IPS-15b (cell line): Measurements from ENCODE around the gene SPEM2.

Experiments
- H3K27me3 ChIP-seq: one replicate; pipeline ENCODE4 v1.6.1; 2013; ENCODE audit warnings: low read length; ENCODE audit not compliant: control insufficient read depth, insufficient read depth
- H3K36me3 ChIP-seq: one replicate; pipeline ENCODE4 v1.6.1; 2013; ENCODE audit warnings: low read length; ENCODE audit not compliant: control insufficient read depth, insufficient read depth
- H3K4me1 ChIP-seq: one replicate; pipeline ENCODE4 v1.6.1; 2013; ENCODE audit warnings: mild to moderate bottlenecking, low read length; ENCODE audit not compliant: control insufficient read depth, insufficient read depth
- H3K4me3 ChIP-seq: one replicate; pipeline ENCODE4 v1.5.1; 2013; ENCODE audit warnings: low read depth, low read length
- H3K9ac ChIP-seq: one replicate; pipeline ENCODE4 v1.6.1; 2013; ENCODE audit warnings: low read depth, mild to moderate bottlenecking, low read length
- H3K9me3 ChIP-seq: one replicate; pipeline ENCODE4 v1.6.1; 2013; ENCODE audit warnings: mild to moderate bottlenecking, low read length; ENCODE audit not compliant: control insufficient read depth, insufficient read depth

SPEM2 gene

GRCh38 chr17:7405350-7406234, 19.8 kb upstream of the SPEM2 start:
- Histone ChIP-seq H3K9ac (peak overlapping the region; percentile 85), H3K36me3 (peaks cover 23% of the 10 kb centered on the region), H3K4me3 (peak overlapping the region; percentile 88), H3K27me3 (peaks cover 7% of the 10 kb centered on the region), H3K9me3 (no peaks in the 10 kb centered on the region), H3K4me1 (peaks cover 7% of the 10 kb centered on the region)

- Histone ChIP-seq H3K36me3 (peaks cover 23% of the 10 kb centered on the region), H3K27me3 (peaks cover 7% of the 10 kb centered on the region), H3K4me1 (peaks cover 7% of the 10 kb centered on the region), H3K9me3 (no peaks in the 10 kb centered on the region), H3K4me3 (peak overlapping the region; percentile 88), H3K9ac (no peak overlapping the region)
Measured at GRCh38 chr17:7406235-7406825, 19.1 kb upstream of the SPEM2 start.

- H3K9ac ChIP-seq: no peak overlapping the region
- peaks cover 23% of the 10 kb centered on the region for H3K36me3 ChIP-seq
- H3K27me3 ChIP-seq: peaks cover 7% of the 10 kb centered on the region
- H3K4me3 ChIP-seq: peak overlapping the region; percentile 41
- H3K4me1 ChIP-seq: peaks cover 7% of the 10 kb centered on the region
- H3K9me3 ChIP-seq: no peaks in the 10 kb centered on the region
Measured at GRCh38 chr17:7407082-7407481, 18.3 kb upstream of the SPEM2 start.

GRCh38 chr17:7407485-7408251, 17.7 kb upstream of the SPEM2 start, which contains the start of gene NLGN2:
Gene NLGN2, plus strand, starts transcription at chr17:7407845. Its CDS starts 411 bp downstream, at chr17:7408256.
- Histone ChIP-seq H3K9ac (no peak within 1 kb of the TSS), H3K27me3 (peaks cover 7% of the 10 kb centered on the region), H3K36me3 (peaks cover 23% of the 10 kb centered on the region), H3K9me3 (no peaks in the 10 kb centered on the region), H3K4me1 (peaks cover 11% of the 10 kb centered on the region), H3K4me3 (peak within 1 kb of the TSS; percentile 50)

DNA sequence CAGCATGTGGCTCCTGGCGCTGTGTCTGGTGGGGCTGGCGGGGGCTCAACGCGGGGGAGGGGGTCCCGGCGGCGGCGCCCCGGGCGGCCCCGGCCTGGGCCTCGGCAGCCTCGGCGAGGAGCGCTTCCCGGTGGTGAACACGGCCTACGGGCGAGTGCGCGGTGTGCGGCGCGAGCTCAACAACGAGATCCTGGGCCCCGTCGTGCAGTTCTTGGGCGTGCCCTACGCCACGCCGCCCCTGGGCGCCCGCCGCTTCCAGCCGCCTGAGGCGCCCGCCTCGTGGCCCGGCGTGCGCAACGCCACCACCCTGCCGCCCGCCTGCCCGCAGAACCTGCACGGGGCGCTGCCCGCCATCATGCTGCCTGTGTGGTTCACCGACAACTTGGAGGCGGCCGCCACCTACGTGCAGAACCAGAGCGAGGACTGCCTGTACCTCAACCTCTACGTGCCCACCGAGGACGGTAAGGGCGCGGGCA, 17.1 kb upstream of the SPEM2 start:
- Histone ChIP-seq H3K9ac (no peak overlapping the region), H3K4me3 (peak overlapping the region; percentile 50), H3K4me1 (peaks cover 11% of the 10 kb centered on the region), H3K27me3 (peaks cover 7% of the 10 kb centered on the region), H3K9me3 (no peaks in the 10 kb centered on the region), H3K36me3 (peaks cover 23% of the 10 kb centered on the region)

DNA sequence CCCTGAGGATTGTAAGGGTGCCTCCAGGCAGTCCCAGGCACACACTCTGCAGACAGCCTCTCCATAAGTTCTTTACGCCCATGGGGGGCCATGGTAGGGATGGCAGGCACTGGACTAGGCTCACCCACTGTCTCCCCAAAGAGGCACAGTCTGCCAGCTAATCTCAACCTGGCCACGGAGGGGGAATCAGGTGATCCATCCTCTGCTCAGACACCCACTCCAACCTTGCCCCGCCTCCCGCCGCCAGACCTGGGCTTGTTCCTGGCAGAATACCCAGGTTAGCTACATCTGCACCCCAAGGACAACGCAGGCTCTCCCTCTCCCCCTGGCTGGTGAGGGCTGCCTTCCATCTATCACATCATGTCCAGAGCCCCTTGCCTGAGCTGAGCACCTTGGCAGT, 16.6 kb upstream of the SPEM2 start:
- H3K9ac ChIP-seq: no peak overlapping the region
- H3K4me3 ChIP-seq: peak overlapping the region; percentile 50
- peaks cover 7% of the 10 kb centered on the region for H3K27me3 ChIP-seq
- H3K4me1 ChIP-seq: peaks cover 11% of the 10 kb centered on the region
- no peaks in the 10 kb centered on the region for H3K9me3 ChIP-seq
- peaks cover 23% of the 10 kb centered on the region for H3K36me3 ChIP-seq

DNA sequence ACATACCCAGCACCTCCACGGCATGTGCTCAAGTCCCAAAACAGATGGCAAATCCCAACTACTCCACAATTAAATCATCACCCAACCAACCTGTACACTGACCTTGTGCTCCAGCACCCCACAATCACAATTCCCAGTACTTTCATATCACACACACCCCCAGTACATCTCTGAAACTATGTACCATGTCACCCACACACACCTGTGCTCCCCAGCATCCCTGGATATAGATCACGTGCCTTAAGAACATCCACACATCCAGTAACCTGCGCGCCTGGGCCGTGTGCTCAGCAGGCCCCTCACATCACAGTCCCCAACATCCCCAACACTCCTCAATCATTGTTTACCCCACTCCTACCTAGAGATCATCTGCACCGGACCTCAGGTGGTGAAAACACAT, 15.7 kb upstream of the SPEM2 start:
- Histone ChIP-seq H3K4me3 (no peak overlapping the region), H3K4me1 (peaks cover 11% of the 10 kb centered on the region), H3K9me3 (no peaks in the 10 kb centered on the region), H3K27me3 (peaks cover 7% of the 10 kb centered on the region), H3K36me3 (peaks cover 28% of the 10 kb centered on the region), H3K9ac (no peak overlapping the region)

DNA sequence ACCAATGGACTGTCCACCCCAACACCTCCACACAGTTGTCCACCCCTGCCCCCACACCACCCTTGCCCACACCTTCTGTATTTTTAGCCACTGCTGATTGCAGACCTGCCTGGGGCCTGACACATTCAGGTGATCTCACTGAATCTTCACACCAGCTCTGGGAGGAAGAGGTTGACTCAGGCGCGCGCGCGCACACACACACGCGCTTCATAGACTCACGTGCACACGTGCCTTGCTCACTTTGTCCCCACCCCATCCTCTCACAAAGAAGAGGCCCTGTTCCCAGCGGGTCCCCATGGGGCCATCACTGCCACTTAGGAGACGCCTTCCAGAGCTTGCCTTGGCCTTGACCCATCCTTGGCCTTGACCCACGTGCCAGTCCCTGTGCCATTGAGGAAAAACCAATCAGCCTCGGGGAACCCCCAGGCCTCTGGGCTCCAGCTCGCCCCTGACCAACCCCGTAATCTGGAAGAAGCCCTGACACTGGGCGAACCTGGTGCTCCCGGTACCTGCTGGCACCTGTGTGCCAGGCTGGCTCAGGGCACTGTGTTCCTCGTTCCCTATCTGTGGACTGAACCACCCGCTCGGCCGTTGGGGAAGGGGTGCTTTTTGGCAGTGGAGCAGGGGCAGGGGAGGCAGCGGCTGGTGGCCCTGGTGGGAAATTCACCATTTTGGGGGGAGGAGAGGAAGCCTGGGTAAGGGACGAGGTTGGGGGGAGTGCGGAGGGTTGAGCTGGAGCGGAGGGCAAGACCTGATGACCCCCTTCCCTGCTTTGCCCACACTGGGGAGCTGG, 14.6 kb upstream of the SPEM2 start:
- Histone ChIP-seq H3K36me3 (peaks cover 36% of the 10 kb centered on the region), H3K9ac (no peak overlapping the region), H3K9me3 (no peaks in the 10 kb centered on the region), H3K27me3 (peaks cover 7% of the 10 kb centered on the region), H3K4me3 (no peak overlapping the region), H3K4me1 (peaks cover 11% of the 10 kb centered on the region)

GRCh38 chr17:7411427-7411750, 14.0 kb upstream of the SPEM2 start:
- Histone ChIP-seq H3K9ac (no peak overlapping the region), H3K27me3 (peaks cover 7% of the 10 kb centered on the region), H3K36me3 (peaks cover 36% of the 10 kb centered on the region), H3K4me3 (no peak overlapping the region), H3K4me1 (peaks cover 11% of the 10 kb centered on the region), H3K9me3 (no peaks in the 10 kb centered on the region)

DNA sequence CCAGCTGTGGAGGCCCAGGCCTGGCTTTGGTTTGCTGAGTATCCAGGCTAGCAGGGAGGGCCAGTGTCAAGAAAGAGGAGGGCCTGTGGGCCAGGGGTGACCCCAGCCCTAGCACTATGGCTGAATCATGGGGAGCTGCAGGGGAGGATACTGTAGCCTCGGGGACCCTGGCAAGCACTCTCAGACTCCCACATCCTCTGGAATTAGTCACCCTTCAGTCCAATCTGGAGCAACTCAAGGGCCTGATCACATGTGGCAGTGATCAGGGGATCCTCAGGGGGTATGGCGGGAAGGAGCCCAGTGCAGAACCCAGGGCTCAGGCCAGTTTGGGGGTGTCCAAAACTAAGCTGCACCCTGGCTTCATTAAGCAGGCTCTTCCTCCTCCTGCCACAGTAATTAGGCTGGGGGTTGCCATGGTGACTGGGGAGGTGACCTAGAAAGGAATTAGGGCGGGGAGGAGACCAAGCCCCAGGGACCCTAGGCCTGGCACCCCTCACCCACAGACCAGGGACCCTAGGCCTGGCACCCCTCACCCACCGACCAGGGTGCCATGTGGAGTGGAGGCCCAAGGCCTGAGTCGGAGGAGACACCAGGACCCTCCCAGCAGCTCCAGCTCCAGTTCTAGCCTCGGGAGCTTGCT, 11.9 kb upstream of the SPEM2 start:
- Histone ChIP-seq H3K9me3 (no peaks in the 10 kb centered on the region), H3K4me3 (no peak overlapping the region), H3K27me3 (peaks cover 5% of the 10 kb centered on the region), H3K9ac (no peak overlapping the region), H3K4me1 (peaks cover 7% of the 10 kb centered on the region), H3K36me3 (peaks cover 46% of the 10 kb centered on the region)

DNA sequence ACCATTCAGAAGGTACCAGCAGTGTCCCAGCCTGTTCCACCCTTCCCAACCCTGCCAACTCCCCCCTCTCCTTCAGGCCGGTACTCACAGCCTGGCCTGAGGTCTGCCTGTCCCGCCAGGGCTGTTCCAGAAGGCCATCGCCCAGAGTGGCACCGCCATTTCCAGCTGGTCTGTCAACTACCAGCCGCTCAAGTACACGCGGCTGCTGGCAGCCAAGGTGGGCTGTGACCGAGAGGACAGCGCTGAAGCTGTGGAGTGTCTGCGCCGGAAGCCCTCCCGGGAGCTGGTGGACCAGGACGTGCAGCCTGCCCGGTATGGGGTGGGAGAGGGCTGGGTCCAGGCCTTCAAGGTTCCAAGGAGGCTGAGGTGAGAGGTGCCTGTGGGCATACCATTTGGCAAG, 10.6 kb upstream of the SPEM2 start:
- Histone ChIP-seq H3K4me3 (no peak overlapping the region), H3K9ac (no peak overlapping the region), H3K4me1 (peaks cover 4% of the 10 kb centered on the region), H3K36me3 (peaks cover 38% of the 10 kb centered on the region), H3K9me3 (no peaks in the 10 kb centered on the region), H3K27me3 (no peaks in the 10 kb centered on the region)
